Esophagus (tissue), 2 donors: ENCODE results near the gene RBM38. TPM values are rescaled to one million over a fixed set of nuclear protein-coding genes. Genes with fewer than 3 reads are reported as not detected.
A peak's percentile ranks its signal among the peaks of the same experiment; 100 is the strongest.

Source experiments
- H3K27ac ChIP-seq, 2 donors: one replicate each; pipeline ENCODE4 v1.5.1; 2013; ENCODE audit warnings: low read depth in 2 of 2, mild to moderate bottlenecking in 2 of 2, inconsistent platforms in 1 of 2, low read length in 1 of 2, moderate library complexity in 1 of 2
- H3K27me3 ChIP-seq, 2 donors: one replicate each; pipeline ENCODE4 v1.6.1; 2013; ENCODE audit warnings: low read length in 2 of 2, control low read depth in 1 of 2, mild to moderate bottlenecking in 1 of 2; ENCODE audit not compliant: insufficient read depth in 2 of 2, control insufficient read depth in 1 of 2
- H3K36me3 ChIP-seq, 2 donors: one replicate each; pipeline ENCODE4 v1.6.1; 2013; ENCODE audit warnings: low read length in 1 of 2; ENCODE audit not compliant: control insufficient read depth in 2 of 2, insufficient read depth in 2 of 2
- H3K4me1 ChIP-seq, 2 donors: one replicate each; pipeline ENCODE4 v1.6.1; 2013; ENCODE audit warnings: low read length in 1 of 2; ENCODE audit not compliant: control insufficient read depth in 2 of 2, insufficient read depth in 2 of 2
- H3K4me3 ChIP-seq, 2 donors: one replicate each; pipeline ENCODE4 v1.5.1; 2013; ENCODE audit warnings: low read length in 2 of 2, mild to moderate bottlenecking in 2 of 2, low read depth in 1 of 2, moderate library complexity in 1 of 2
- H3K9me3 ChIP-seq, 2 donors: one replicate each; pipeline ENCODE4 v1.6.1; 2013; ENCODE audit warnings: mild to moderate bottlenecking in 2 of 2, low read depth in 1 of 2, low read length in 1 of 2, moderate library complexity in 1 of 2; ENCODE audit not compliant: control insufficient read depth in 2 of 2, insufficient read depth in 1 of 2
- WGBS, 2 donors: extraction: QIAGEN DNeasy Blood & Tissue Kit; methylation state at CpG; one replicate each; pipeline ENCODE4 v1.1.7; 2013; 5-methylcytosine and 5-hydroxymethylcytosine counted together
- polyA plus RNA-seq, 2 donors: library from polyadenylated mRNA; stranded (reverse); fragments of 200-250 nt; gene quantifications; one replicate each; pipeline ENCODE4 v1.2.3, GENCODE V29; 2013
- donor health status: healthy with polysubstance abuse.
- donor health status: Bipolar disorder and iron deficiency.

The RBM38 gene
- polyA plus RNA-seq, 2 donors: 10.9 to 13.8 TPM

DNA sequence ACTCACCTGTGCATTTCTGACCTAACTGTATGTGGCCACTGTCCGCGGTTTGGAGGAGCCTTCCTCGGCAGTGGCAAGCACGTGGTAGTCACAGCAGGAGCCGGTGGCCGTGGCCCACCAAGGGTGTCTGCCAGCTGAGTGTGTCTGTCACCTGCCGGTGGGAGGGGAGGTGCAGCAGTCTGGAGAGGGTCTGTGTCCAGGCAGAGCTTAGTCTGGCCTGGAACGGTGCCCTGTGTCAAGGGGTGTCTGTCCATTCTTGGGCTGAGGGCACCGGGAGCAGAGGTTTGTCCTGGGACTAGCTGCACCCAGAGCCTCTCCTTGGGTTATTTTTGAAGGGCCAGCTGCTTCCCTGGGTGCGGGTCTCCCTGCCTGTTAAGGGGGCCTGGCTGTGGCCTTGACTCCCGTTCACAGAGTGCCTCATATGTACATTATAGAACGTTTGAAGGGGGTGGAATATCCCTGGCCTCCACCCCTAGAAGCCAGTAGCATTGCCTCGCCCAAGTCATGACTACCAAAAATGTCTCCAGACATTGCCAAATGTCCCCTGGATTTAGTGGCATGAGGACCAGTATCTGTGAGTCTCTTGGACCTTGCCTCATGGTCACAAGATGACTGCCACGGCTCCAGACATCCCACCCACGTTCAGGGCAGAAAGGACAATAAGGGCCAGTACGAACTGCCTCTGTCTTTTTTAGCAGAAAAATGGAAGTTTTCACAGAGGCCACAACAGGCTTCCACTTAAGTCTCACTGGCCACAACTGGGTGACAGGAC, 5.2 kb downstream of the RBM38 start:
- peak overlapping the region in 1 of 2 donors; percentile 77 for H3K27ac ChIP-seq
- peaks cover 6 to 16% of the 10 kb centered on the region in 2 donors for H3K36me3 ChIP-seq
- no peaks in the 10 kb centered on the region for H3K9me3 ChIP-seq
- whole genome bisulfite sequencing, 2 donors: 82 to 87% methylated on average over 15 to 16 of the region's 16 CpGs
- peaks cover 4 to 40% of the 10 kb centered on the region in 2 donors for H3K4me1 ChIP-seq
- H3K27me3 ChIP-seq: no peaks in the 10 kb centered on the region
- no peak overlapping the region for H3K4me3 ChIP-seq

DNA sequence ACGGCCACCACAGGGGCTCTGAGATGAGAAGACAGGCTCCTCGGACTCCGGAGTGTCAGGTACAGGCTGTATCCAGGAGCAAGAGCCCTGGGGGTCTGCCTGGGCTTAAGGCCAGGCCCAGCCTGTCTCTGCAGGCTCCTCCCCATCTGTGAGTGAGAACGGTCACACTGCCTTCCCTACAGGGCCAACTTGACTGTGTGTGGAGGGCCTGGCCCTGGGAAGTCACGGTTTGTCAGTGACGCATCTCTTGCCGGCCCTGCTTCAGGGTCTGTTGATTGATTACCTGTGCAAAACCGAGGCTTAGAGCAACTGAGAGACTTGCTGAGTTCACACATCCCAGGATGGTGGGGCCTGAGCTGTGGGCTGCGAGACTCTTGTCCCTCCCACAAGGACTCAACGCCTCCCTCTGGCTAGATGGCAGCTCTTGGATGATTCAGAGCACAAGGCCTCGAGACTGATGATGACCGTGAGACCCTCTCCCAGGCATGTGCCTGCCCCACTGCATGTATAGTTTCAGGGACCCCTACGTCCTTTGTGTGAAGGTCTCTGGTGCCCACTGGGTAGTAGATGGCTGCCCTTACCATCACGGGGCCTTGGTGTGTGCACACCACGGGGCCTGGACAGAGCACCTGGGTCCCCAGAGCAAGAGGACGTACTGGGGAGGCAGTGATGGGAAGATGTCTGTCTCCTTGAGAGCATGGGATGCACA, 5.9 kb downstream of the RBM38 start:
- no peak overlapping the region for H3K4me3 ChIP-seq
- no peaks in the 10 kb centered on the region for H3K9me3 ChIP-seq
- no peaks in the 10 kb centered on the region for H3K27me3 ChIP-seq
- WGBS, 2 donors: 73 to 77% methylated on average over 16 of the region's 16 CpGs
- peaks cover 6 to 17% of the 10 kb centered on the region in 2 donors for H3K36me3 ChIP-seq
- peak overlapping the region; percentile 57 to 77 for H3K27ac ChIP-seq
- peaks cover 6 to 44% of the 10 kb centered on the region in 2 donors for H3K4me1 ChIP-seq

DNA sequence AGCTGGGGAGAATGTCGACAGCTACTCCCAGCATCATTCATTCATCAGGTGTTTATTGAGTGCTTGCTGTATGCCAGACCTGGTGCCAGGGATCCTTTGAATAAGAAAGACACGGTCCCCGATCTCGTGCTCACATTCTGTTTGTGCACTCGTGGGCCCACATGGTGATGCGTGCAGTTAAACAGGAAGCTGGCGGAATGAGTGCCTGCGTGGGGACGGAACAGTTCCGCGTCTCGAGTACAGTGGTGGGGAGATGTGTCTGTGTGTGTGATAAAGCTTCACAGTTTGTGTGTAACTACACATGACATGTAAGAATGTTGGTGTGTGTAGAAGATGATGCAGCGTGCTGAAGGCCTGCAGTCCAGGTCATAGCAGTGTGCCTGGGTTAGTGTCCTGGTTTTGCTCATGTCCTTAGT, 6.5 kb downstream of the RBM38 start:
- Histone ChIP-seq H3K27me3 (no peaks in the 10 kb centered on the region), H3K36me3 (peaks cover 6 to 23% of the 10 kb centered on the region in 2 donors), H3K9me3 (no peaks in the 10 kb centered on the region), H3K4me1 (peaks cover 6 to 47% of the 10 kb centered on the region in 2 donors), H3K4me3 (no peak overlapping the region), H3K27ac (peak overlapping the region; percentile 57 to 77)
- 53 to 55% methylated on average over 13 of the region's 13 CpGs for WGBS, 2 donors

DNA sequence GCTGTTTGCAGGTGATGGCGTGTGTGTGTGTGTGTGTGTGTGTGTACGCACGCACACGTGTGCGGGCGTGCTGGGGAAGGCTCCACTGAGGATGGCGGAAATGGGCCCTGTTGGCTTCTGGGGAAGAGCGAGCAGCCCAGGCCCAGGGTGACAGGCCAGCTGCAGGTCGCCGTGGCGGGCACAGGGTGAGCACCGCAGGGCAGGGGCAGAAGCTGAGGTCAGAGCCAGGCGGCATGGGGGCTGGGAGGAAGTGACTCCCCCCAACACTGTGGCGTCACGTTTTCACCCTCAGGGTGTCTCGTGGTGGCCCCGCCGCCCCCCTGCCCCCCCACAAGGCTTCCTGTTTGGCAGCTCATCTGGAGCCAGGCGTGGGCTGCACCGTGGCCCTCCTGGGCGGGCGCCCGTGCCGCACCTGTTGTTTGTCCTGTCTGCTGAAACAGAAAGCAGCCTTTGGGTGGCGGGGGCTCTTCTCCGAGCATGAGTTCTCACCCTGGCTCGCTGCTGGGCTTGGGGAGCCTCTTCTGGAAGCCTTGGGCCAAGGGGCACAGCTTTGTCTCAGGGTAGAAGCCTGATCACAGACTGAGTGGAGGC, 7.1 kb downstream of the RBM38 start:
- no peaks in the 10 kb centered on the region for H3K27me3 ChIP-seq
- H3K36me3 ChIP-seq: peaks cover 1 to 23% of the 10 kb centered on the region in 2 donors
- no peak overlapping the region for H3K4me3 ChIP-seq
- H3K27ac ChIP-seq: peak overlapping the region; percentile 57 to 77
- peaks cover 6 to 47% of the 10 kb centered on the region in 2 donors for H3K4me1 ChIP-seq
- WGBS, 2 donors: 25 to 34% methylated on average over 27 of the region's 27 CpGs
- H3K9me3 ChIP-seq: no peaks in the 10 kb centered on the region

DNA sequence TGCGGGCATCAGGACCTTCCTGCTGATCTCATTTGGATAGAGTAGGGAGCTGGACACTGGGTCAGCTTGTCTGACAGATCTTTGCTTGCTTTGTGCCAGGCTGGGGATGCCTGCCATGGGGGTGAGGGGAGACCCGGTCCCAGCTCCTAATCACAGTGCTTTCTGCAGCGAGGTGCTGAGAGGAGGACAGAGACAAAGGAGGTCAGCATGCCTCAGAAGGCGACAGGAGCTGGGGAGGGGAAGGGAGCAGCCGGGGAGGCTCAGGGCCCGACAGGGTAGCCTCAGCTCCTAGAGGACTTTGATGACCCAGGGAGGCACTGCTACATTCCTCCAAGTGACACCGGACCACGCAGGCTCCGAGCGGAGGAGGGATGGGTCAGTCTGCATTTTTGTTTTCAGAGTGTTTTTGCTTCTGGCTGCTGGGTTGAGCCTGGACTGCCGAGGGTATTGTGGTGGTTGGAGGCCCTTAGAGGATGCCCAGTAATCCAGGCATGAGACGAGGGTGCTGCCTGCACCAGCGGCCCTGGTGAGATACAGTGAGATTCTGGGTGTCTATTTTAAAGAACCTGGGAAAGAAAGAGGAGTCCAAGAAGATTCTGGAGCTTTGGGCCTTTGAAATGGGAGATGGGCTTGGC, 7.8 kb downstream of the RBM38 start:
- 62% methylated on average over 13 of the region's 13 CpGs for WGBS, 2 donors
- H3K4me1 ChIP-seq: peaks cover 6 to 41% of the 10 kb centered on the region in 2 donors
- H3K36me3 ChIP-seq: peaks cover 0 to 22% of the 10 kb centered on the region in 2 donors
- no peak overlapping the region for H3K4me3 ChIP-seq
- no peaks in the 10 kb centered on the region for H3K9me3 ChIP-seq
- peak overlapping the region; percentile 36 to 77 for H3K27ac ChIP-seq
- H3K27me3 ChIP-seq: no peaks in the 10 kb centered on the region

DNA sequence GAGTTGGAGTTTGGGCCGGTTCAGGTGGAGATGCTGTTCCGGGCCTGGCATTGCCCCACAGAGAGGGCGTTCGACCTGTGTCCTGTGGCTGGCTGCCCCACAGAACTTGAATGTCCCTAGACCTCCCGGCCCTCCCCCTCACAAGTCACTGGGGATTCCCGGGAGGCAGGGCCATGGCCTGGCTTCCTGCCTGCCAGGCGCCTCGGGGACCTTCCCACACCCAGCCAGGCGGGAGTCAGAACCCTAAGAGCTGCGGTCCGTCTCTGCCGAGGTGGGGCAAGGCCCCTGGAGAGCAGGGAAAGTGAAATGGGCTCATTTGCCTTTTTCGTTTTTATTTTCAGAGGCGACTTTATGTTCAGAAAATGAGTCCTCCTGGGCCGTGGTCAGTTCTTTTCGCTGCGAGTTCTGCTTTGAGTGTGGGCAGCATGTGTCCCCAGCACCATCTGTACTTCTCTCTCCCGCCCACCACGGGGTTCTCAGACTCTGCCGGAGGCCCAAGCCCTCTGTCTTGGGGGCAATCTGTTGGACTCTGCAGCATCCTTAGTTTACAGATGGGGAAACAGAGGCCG, 8.5 kb downstream of the RBM38 start:
- 40 to 44% methylated on average over 21 of the region's 21 CpGs for WGBS, 2 donors
- H3K36me3 ChIP-seq: peaks cover 0 to 23% of the 10 kb centered on the region in 2 donors
- H3K9me3 ChIP-seq: no peaks in the 10 kb centered on the region
- peaks cover 6 to 41% of the 10 kb centered on the region in 2 donors for H3K4me1 ChIP-seq
- no peak overlapping the region for H3K4me3 ChIP-seq
- H3K27me3 ChIP-seq: no peaks in the 10 kb centered on the region
- peak overlapping the region; percentile 36 to 62 for H3K27ac ChIP-seq

DNA sequence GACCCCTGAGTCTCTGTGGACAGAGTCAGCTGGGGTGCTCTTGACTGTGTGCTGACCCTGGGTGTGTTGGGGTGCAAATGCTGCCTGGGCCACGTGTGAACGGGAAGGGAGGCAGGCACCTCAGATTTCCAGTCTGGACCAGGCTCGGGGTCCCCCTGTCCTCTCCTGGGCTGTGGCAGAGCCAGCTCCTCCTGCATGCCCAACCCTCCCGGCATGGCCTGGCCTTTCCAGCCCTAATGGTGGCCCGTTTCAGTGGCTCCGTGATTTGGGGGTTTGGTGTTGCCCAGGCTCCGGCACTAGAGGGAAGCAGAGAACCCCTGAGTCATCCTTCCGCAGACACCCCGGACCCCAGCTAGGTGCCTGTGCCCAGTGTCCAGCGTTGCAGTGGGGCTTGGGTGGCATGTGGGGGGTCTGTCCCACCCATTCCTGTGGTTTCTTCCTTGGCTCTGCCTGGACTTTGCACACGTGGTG, 9.1 kb downstream of the RBM38 start:
- 72 to 79% methylated on average over 10 to 11 of the region's 11 CpGs for WGBS, 2 donors
- peaks cover 0 to 23% of the 10 kb centered on the region in 2 donors for H3K36me3 ChIP-seq
- no peak overlapping the region for H3K4me3 ChIP-seq
- H3K4me1 ChIP-seq: peaks cover 6 to 41% of the 10 kb centered on the region in 2 donors
- H3K27ac ChIP-seq: peak overlapping the region in 1 of 2 donors; percentile 48
- H3K9me3 ChIP-seq: no peaks in the 10 kb centered on the region
- no peaks in the 10 kb centered on the region for H3K27me3 ChIP-seq

DNA sequence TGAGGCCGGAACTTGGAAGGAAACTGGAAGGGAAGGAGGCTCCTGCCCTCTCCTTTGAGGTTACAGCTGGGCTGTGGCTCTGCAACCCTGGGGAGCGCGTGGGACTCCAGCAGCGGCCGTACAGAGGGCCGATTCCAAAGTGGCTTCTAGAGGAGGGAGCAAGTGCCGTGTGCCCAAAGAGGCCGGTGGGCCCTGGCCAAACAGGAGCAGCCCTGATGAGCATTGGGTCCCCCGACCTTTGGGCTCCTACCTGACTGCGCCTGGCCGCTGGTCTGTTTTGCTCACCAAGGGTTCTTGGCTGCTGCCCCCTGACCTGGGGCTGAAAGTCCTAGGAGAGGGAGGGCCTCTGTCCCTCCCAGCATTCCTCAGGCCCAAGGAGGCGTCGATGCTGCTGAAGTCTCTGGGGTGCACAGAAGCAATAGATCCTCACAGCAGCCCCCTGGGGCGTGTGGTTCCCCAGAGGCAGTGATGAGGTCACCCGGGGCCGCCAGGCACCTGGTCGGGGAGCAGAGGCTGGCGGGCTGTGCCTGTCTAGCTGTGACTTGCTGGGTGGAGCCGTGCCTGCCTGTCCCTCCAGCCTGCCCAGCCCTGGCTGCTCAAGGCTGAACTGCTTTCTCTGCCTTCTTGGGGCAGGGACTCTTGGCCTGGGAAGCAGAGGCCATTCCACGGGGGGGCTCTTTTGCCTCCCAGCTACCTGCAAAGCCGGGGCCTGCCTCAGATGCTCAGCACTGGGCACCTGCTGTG, 9.8 kb downstream of the RBM38 start:
- Histone ChIP-seq H3K27me3 (no peaks in the 10 kb centered on the region), H3K4me1 (peaks cover 6 to 41% of the 10 kb centered on the region in 2 donors), H3K9me3 (no peaks in the 10 kb centered on the region), H3K4me3 (no peak overlapping the region), H3K27ac (peak overlapping the region in 1 of 2 donors; percentile 23), H3K36me3 (peaks cover 0 to 22% of the 10 kb centered on the region in 2 donors)
- 64 to 66% methylated on average over 21 of the region's 21 CpGs for WGBS, 2 donors
